HG03280 (cell line): Measurements from ENCODE around the gene CCKAR.
"Not testable (repeated sequence)": the region's sequence is repeated elsewhere in the genome, so short reads cannot be mapped to it uniquely, and the experiment has no call there.

Experiments
- ATAC-seq: cut with Tn5 transposase; IDR thresholded peaks from one replicate; pipeline ENCODE4 v1.9.1; 2021; ENCODE audit warnings: mild to moderate bottlenecking, moderate library complexity; ENCODE audit not compliant: unreplicated experiment

The CCKAR gene

GRCh38 chr4:26490111-26490959, at the start of gene CCKAR:
CCKAR (minus strand) TSS chr4:26490484; CDS start chr4:26490267, 217 bp downstream.
- ATAC-seq, result no peak

- no peak for ATAC-seq
These were observed 43.4 kb upstream of the CCKAR start for GRCh38 chr4:26533685-26534084.

- no peak for ATAC-seq
These were observed 41.3 kb upstream of the CCKAR start for GRCh38 chr4:26531491-26532116.

- no peak for ATAC-seq
These were observed 39.8 kb upstream of the CCKAR start for GRCh38 chr4:26530099-26530498.

- ATAC-seq, result no peak
These were observed 39.2 kb upstream of the CCKAR start for GRCh38 chr4:26529479-26529878.

GRCh38 chr4:26525771-26526150, 35.5 kb upstream of the CCKAR start:
- ATAC-seq, result no peak

GRCh38 chr4:26525136-26525770, 35.0 kb upstream of the CCKAR start:
- no peak for ATAC-seq

GRCh38 chr4:26524011-26524410, 33.7 kb upstream of the CCKAR start:
- ATAC-seq, result no peak

GRCh38 chr4:26522478-26522877, 32.2 kb upstream of the CCKAR start:
- ATAC-seq, result no peak

- ATAC-seq, result no peak
These were observed 30.6 kb upstream of the CCKAR start for GRCh38 chr4:26520728-26521450.

GRCh38 chr4:26515936-26516335, 25.7 kb upstream of the CCKAR start:
- ATAC-seq, result no peak

GRCh38 chr4:26510334-26510964, 20.2 kb upstream of the CCKAR start:
- no peak for ATAC-seq

GRCh38 chr4:26509681-26510333, 19.5 kb upstream of the CCKAR start:
- no peak for ATAC-seq

GRCh38 chr4:26507286-26507685, 17.0 kb upstream of the CCKAR start:
- ATAC-seq, result no peak

- ATAC-seq, result no peak
These were observed 13.6 kb upstream of the CCKAR start for GRCh38 chr4:26503844-26504243.

- no peak for ATAC-seq
These were observed 13.1 kb upstream of the CCKAR start for GRCh38 chr4:26503427-26503826.

GRCh38 chr4:26500565-26500999, 10.3 kb upstream of the CCKAR start:
- ATAC-seq, result not testable (repeated sequence)

GRCh38 chr4:26496207-26496783, 6.0 kb upstream of the CCKAR start:
- ATAC-seq, result no peak

- no peak for ATAC-seq
These were observed 3.2 kb upstream of the CCKAR start for GRCh38 chr4:26493461-26493860.
